Ecto neural progenitor cell (in vitro differentiated cells): Measurements from ENCODE around the gene BCAP31.
"Not testable (repeated sequence)": the region's sequence is repeated elsewhere in the genome, so short reads cannot be mapped to it uniquely, and the experiment has no call there.

Source experiments
- DNase-seq: peaks from one replicate; pipeline ENCODE4 v3.0.0-alpha.2; 2018; ENCODE audit warnings: low spot score

Gene BCAP31

DNA sequence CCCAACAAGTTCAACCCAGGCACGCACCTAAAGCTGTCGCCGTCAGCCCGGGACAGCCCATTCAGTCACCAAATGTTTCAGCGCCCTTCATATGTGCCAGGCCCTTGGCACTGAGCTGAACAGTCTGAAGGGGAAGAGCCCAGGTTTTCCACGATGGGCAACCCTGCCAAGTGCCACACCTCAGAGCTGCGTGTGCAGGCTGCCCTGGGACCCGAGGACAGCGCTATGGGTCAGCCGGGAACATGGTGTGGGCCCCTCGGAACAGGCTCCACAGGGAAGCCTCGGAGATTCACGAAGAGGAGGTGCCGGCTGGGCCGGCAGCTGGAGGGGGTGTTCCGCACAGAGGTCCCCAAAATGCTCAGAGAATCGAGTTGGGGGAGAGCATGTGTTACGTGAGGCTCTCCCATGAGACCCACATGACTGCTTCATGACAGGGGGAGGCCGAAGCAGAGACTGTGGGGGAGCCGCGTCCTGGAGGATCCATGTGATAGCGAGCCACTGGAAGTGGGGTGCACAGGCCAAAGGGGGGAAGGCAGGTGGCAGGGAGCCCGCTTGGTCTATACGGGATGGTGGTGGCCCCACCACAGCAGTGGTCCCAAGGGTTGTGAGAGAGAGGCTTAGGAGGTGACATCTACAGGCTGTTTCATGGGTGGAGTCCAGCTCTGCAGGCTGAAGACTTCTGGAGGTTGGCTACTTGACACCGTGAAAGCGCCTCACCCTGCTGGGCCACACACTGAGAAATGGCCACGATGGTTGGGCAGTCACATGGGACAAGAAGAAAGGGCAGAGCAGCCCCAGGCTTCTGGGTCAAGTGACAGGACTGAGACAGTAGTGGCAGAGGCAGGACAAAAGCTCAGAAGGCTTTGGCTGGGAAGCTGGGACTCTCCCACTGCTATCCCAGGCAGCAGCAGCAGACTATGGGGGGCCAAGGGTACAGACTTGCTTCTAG is 14.2 kb downstream of the BCAP31 start:
- DNase-seq: no peak

DNA sequence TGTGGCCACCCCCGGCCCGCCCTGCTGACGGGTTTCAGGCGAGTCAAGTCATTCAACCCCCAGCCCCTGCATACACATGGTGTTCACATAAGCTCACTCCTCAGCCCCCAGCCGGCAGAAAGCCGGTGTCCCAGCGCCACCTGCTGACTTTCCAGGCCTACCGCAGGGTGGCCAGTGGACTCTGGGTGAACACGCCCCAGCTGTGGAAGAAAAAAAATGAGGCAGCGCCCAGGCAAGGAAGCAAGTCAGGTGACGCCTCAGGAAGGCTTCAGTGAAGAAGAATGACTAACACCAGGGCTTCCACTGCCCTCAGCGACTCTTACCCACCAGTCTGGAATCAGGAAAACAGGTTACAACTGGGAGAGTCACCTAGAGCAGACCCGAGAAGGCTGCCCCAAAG is 15.8 kb downstream of the BCAP31 start:
- peak; percentile 70 for DNase-seq

DNA sequence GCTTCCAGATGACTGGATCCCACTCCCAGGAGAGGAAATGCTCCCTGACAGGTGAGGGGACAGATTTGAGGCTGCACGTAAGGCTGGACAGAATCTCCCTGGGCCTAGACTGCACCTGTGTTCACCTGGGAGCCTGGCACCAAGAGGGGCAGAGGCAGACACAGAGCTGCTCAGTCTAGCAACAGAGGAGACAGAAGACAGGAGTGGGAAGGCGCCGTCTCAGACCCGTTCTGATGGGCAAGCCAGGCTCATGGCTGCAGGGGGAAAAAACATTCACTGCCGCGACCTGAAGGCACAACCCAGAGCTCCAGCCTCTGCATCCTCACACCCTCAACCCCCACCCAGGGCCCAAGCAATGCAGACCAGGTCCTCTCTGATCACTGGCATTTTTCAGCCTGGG is 16.8 kb downstream of the BCAP31 start:
- DNase-seq: no peak

GRCh38 chrX:153706799-153707198 is 17.4 kb downstream of the BCAP31 start:
- no peak for DNase-seq

DNA sequence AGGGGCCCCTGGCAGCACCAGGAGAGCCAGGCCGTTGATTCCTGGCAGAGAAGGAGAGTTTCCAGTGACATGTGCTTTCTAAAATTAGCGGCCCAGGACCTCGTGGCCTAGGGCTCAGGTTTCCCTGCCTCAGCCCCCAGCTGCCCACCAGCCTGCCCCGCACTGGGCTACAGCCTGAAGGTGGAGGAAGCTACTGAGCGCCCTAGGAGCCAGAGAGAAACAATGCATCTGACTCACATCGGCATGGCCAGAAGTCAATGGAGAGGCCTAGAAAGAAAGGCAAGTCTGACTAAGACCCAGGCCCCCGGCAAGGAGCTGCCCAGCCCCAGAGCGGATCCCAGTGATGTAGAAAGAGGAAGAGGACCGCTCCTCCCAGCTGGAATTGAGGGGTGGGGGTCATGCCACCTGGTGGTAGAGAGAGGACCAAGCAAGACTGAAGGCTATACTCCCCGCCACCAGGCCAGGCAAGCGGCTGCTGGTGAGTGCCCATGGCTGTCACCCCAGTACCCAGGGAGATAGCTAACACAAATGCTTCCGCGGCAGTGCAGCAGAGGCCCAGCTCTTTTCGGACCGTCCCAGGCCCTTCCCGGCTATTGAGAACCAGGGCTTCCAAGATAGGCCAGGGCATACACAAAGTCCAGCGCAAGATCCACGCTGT is 18.7 kb downstream of the BCAP31 start:
- DNase-seq: not testable (repeated sequence)

- not testable (repeated sequence) for DNase-seq
Observed at GRCh38 chrX:153704631-153705402, 19.4 kb downstream of the BCAP31 start.

DNA sequence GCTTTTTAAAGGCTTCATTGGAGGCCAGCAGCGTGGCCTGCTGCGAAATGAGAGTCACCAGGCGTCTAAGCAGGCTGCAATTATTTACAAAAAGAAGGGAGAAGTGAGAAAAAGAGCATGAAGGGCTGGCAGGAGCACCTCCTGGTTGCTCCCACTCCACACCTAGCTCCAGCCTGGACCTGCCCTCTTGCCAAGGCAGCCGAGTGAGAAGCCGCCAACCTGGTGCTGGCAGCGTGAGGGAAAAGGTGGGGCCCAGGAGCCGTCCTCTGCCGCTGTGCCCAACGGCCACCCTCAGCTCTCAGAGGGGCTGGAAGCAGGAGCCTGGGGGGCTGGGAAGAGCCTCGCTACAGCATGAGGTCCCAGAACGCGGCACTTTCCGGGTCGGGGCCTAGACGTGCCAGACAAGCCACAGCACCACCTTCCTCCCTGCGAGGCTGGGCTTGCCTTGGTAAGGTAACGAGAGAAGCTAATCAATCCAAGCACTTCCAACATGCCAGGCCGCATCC is 20.1 kb downstream of the BCAP31 start:
- DNase-seq: no peak

DNA sequence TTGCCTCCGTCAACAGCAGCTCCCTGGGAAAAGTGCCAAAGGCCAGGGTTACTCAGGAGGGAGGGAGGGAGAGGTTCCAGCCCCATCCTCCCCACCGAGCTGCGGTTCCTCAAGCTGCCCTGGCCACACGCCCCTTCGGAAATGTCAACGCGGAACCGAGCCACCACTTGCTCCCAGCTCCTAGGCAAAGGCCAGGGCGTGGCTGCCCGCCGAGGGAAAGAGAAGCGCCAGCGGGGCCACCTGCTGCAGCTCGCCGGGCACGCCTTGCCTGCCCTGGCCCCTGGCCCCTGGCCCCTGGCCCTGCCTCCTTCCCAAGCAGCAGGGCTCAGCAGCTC is 21.2 kb downstream of the BCAP31 start:
- DNase-seq: no peak

DNA sequence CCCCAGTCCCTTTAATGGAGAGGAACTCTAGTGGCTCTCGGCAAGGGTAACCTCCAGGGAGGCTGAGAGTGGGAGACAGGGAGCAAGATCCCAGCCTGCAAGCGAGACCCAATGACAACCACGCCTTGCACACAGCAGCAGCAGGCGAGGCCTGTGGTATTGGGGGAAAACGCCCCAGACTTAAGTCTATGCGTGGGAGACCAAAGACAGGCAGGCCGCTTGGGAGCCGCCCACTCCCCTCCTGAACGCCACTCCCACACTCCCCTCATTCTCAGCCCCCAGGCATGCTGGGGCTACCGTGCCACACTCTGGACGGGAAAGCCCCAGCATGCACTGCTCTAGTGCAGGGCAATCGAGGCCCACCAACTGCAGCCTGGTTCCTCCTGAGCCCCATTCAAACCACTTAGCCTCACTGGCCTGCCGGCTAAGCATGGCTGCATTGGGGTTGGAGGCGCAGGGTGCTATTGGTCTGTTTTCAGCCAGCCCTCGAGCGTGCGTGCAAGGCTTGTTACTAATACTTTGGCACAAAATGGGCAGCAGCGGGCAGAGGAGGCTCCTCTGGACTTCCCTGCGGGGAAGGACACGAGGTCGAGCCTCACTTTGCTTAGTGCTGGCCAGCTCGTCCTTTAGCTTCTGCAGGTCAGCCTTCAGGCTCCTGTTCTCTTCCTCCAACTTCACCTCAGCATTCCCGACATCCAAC is 21.7 kb downstream of the BCAP31 start:
- no peak for DNase-seq

- DNase-seq: no peak
Observed at GRCh38 chrX:153701706-153702105, 22.5 kb downstream of the BCAP31 start.

- no peak for DNase-seq
Observed at GRCh38 chrX:153700967-153701366, 23.2 kb downstream of the BCAP31 start.

DNA sequence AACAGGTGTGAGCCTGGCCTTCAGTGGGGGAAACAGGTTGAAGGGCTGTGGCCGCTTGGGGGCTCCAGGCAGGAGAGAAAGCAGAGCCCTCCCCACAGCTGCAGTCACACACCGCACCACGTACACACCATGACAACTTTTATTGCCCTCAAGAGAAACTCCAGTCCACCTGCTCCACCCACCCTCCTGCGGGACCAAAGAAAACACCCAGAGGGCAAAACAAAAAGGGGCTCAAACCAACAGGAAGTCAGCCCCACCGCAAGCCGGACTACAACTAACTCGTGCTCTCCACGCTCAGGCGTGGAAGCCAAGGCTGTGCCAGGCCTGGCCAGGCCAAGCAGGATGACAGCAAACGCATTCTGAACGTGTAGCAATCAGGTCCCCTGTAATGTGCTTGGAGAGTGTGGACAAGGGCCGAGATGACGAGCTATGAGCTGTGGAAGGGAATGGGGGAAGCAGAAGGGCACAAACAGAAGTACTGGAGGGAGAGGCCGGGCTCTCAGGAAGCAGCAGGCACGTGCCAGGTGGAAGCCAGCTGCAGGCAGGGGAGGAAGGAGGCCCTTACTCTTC is 23.7 kb downstream of the BCAP31 start:
- DNase-seq: no peak

DNA sequence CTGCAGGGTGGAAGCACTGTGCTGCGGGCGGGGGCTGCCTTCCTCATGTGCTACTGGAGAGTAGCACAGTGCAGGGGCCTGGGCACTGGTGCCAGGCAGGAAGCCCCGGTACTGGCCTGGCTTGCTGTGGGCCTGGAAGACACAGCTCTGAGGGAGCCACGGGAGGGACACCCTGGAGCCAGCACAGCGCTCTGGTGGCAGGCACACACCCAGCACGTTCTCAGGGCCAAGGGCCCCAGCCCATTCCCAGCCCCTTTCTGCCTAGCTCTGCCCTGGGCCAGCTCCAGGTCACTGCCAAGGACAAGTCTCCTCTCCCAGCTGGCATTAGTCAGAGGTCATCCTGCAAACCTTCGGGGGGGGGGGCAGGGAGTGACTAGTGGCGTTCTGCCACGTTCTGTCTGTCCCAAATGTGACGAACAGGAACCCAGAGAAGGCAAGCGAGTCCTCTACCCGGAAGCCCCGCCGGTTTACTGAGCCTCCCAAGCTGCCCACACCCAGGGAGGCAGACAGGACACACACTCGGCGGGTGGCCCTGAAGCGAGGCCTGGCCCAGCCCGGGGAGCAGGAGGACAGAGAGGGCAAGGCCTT is 24.3 kb downstream of the BCAP31 start:
- not testable (repeated sequence) for DNase-seq

GRCh38 chrX:153699210-153699783 is 24.9 kb downstream of the BCAP31 start:
- not testable (repeated sequence) for DNase-seq

DNA sequence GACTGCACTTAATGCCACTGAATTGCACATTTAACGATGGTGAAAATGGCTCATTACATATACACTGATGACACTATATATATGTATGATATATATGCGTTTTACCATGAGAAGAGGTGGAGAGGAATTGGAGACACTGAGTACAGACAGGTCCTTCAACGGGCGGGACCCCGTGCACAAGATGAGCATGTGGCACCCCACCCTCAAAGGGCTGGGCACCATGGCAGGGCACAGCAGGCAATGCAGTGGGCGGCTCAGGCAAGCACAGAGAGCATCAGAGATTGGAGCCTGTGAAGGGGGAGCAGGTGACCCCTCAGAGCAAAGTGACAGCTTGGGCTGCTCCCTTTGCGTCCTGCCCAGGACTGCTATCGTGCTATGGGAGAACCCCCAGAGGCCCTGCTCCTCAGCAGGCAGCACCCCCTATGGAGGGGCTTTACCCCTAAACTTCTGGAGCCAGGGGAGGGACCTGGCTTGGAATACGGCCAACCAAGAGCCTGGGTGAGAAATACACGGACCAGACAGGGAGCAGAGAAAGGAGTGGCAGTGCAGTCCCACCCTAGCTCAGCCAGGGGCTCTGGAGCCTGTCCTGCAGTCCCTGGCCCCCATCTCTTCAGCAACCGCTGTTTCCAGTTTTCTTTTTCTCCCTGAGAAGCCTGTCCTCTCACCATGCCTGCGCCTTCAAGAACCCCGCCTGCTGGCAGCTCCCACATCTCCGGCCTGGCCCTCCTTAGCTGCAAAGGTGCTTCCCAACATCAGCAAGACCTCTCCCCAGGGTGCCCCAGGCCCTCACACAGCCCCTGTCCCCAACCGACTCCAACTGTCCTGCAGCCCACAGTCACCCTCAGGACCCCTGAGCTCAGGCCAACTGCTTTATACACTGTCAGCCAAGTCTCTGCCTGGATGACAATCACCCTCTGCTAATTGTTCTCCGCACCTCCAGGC is 26.0 kb downstream of the BCAP31 start:
- DNase-seq: no peak

DNA sequence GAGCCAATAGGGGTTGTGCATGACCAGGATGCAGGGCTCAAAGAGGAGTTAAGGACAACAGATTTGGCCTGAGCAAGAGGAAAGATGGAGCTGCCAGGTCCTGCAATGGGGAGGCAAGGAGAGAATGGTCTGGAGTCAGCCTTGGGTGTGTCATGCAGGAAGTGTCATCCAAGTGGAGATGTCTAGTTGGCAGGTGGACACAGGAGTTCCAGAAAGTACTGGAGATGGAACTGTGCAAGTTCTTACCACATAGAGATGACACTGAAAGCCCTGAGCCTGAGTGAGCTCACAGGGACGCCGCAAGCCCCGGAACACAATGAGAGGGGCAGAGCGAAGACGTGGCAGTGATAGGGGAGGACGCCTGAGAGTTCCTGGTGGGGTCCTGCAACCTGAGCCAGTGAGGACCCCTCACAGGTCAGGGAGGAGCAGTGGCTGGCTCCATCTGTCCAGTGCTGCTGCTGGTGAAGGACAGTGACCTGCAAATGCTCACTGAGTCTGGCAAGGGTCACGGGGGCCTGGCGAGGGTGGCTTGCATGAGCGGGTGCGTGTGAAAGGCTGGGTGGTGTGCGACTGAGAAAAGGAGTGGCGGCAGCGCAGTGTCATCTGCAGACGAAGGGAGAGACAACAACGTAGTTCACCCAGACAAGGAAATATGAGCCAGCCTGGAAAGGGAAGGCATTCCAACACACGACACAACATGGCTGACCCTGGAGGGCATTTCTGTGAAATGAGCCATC is 27.0 kb downstream of the BCAP31 start:
- DNase-seq: not testable (repeated sequence)

GRCh38 chrX:153696538-153696937 is 27.6 kb downstream of the BCAP31 start:
- DNase-seq: not testable (repeated sequence)

DNA sequence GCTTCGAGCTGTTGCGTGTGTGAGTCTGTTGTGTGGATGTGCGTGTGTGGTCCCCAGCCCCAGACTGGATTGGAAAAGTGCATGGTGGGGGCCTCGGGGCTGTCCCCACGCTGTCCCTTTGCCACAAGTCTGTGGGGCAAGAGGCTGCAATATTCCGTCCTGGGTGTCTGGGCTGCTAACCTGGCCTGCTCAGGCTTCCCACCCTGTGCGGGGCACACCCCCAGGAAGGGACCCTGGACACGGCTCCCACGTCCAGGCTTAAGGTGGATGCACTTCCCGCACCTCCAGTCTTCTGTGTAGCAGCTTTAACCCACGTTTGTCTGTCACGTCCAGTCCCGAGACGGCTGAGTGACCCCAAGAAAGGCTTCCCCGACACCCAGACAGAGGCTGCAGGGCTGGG is 28.1 kb downstream of the BCAP31 start:
- DNase-seq: no peak
